Activated T-cell treated with anti-CD3 and anti-CD28 coated beads, Interleukin-2, amount 50 U/mL, for 48 hours (primary cell): Measurements from ENCODE around the gene TLX1.
"Not testable (repeated sequence)": the region's sequence is repeated elsewhere in the genome, so short reads cannot be mapped to it uniquely, and the experiment has no call there.

Experiments
- DNase-seq, 2 experiments: peaks; one replicate each; pipeline ENCODE4 v3.0.0-alpha.2; 2020

Gene TLX1

DNA sequence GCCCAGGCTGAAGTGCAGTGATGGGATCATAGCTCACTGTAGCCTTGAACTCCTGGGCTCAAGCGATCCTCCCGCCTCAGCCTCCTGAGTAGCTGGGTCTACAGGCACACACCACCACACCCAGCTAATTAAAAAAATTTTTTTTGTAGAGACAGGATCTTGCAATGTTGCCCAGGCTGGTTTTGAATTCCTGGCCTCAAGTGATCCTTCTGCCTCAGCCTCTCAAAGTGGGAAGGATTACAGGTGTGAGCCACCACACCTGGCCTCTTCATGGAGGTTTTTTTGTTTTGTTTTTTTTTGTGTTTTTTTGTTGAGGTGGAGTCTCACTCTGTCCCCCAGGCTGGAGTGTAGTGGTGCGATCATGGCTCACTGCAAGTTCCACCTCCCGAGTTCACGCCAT lies 23.4 kb downstream of the TLX1 start:
- not testable (repeated sequence) for DNase-seq

DNA sequence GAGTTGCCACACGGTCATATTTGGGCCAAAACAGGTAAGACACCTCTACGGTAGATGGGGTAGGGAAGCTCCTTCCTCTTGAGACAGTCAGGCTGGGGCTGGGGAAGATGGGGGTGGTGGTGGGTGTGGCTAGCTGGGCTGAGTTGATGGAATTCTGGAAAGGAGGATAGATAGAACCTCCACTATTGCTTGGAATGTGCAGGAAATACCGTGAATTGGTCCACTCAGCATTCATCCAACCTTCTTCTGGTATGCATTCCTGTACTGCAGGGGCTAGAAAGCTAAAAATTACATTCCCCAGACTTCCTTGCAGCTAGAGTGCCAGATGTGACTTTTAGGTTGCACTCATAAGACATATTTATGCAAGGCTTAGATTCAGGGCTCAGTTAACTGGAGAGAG lies 24.8 kb downstream of the TLX1 start:
- DNase-seq = no peak

DNA sequence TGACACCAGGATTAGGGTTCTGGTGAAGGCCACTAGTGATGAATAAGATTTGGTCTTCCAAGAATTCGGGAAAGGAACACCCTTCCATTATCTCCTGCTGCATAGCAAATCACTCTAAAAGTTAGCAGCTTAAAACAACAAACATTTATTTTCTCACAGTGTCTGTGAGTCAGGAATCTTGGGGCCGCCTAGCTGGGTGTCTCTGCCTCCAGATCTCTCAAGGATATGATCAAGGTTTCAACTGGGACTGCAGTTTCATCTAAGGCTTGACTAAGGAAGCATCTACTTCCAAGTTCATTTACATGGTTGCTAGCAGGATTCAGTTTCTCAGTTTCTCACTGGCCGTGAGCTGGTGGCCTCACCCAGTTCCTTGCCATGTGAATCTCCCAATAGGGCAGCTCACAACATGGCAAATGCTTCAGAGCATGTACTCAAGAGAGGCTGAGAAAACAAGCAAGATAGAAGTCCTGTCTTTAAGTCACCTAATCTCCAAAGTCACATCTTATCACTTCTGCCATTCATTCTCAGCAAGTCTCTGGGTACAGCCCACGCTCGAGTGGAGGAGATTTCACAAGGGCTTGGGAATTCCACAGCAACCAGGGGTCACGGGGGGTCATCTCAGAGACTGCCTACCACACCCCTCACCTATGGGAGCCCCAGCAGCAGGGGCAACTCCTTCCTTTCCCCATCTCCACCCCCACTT lies 26.8 kb downstream of the TLX1 start:
- no peak for DNase-seq

DNA sequence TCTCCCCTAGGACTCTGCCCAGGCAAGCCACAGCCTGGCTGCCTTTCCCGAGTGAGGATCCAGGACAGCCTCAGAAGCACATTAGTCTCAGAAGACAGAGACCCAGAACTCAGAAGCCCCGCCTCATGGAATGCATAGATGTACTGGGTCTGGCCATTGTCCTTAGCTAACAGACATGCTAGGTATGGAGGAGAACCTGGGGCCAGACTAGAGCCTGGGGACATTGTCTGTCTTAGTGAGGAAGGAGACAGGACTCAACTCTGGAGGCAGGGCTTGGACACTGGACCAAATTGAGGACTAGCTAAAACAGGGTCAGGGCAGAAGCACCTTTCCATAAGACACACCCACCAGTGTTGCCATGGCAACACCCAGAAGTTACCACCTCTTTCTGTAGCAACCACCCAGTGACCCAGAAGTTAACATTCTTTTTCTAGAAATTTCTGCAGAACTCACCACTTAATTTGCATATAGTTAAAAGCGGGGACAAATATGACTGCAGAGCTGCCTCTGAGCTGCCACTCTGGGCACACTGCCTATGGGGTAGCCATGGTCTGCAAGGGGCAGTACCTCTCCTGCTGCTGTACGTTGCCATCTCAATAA lies 27.5 kb downstream of the TLX1 start:
- DNase-seq = no peak

DNA sequence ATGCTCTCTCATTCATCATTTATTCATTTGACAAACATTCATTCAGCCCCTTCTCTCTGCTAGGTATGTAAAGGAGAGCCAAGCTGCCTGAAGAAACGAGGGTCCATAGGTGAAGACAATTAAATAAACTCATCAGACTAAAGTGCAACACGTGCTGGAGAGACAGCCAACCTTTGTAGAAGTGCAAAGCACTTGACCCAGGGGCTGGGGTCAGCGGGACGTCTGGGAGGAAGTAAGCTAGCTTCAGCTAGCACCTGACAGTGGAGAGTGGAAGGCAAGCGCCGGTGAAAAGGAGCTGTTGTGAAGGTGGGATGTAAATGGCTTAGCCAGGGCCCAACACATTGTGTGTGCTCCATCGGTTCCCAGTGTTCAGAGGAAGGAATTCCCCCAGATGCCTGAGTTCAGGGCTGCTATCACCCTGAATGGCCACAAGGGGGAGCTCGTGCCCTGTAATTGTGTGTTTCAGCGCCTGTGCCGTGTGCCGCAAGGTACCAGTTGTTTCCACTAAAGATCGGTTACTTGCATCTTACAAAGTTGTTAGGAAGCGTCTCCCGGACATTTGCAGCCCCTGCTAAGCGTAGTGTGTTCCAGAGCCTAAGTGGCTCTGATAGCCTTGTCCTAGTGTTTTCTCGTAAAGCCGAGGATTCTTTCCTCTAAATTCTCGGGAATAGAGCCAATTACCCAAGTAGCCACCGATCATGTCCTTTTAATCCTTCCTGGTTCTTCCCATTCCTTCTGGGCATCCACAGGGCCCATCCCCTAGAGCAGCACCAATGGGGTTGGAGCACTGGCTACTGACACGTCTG lies 30.6 kb downstream of the TLX1 start:
- DNase-seq = peak; percentile 76

DNA sequence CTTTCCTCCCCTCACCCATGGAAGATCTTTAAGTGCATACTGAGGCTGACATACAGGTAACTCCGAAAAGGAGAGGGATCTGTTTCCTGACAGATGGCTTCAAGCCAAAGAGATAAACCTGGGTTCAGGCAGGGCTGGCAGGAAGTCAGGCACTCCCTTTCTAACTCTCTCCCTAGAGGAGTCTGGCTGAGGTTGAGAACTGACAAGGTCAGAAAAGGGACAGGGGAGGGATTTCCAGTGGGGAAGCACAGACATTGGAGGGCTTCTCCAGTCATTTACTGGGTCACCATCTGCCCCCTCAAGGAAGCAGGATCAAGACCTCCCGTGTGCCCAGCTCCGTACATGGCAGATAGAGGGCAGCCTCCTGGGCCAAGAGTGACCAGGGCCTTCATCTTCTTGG lies 31.6 kb downstream of the TLX1 start:
- DNase-seq = no peak

DNA sequence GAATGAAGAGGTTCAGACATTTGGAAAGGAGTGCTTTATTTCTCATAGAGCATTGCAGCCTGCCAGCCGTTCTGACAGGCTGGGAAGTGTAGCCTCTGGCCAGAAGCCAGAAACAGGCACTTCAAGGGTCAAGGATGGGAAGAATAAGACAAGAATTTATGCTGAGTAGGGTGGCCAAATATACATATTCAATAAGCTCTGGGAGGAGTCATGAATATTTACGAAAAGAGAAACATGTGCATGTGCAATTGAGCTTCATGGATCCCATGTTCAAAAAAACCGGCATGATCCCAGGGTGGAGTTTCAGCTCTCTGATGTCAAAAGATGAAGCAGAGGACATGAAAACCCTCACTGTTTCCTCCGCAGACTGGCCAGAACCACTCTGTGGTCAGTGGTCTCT lies 32.9 kb downstream of the TLX1 start:
- DNase-seq = no peak

DNA sequence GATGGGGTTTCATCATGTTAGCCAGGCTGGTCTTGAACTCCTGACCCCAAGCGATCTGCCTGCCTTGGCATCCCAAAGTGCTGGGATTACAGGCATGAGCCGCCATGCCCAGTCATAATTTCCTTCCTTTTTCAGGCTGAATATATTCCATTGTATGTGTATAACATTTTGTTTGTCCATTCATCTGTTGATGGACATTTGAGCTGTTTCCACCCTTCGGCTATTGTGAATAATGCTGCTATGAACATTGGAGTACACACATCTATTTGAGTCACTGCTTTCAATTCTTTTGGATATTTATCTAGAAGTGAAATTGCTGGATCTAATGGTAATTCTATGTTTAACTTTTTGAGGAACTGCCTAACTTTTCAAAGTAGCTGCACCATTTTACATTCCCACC lies 34.6 kb downstream of the TLX1 start:
- no peak for DNase-seq

DNA sequence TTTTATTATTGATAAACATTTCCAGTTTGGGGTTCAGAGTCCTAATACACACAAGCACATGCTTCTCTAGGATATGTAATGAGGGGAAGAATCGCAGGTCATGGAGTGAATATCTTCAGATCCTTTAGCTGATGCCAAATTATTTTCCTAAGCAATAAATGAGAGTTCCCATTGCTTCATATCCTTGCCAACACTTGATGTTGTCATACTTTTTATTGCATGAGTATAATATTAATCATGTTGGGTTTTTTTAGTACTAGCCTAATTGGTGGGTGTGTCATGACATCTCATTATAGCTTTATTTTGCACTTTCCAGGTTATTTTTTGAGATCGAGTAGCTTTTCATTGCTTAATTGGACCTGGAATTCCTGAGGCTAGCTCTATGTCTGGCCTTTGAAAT lies 35.3 kb downstream of the TLX1 start:
- no peak for DNase-seq

DNA sequence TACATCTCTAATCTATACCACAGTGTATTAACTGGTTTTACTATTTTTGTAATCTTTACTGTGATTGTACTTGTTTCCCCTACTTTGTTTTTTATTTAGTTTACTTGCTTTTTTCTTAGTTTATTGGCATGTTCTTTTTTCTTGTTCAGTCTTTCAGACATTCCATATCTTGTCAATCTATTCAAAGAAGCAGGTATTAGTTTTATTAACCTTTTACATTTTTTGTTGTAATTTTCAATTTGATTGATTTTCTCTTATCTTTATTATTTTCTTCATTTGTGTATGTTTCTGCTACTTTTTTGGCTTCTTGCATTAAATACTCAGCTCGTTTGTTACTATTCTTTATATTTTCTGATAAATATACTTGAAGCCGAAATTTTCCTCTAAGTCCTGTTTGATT lies 41.6 kb downstream of the TLX1 start:
- no peak for DNase-seq

DNA sequence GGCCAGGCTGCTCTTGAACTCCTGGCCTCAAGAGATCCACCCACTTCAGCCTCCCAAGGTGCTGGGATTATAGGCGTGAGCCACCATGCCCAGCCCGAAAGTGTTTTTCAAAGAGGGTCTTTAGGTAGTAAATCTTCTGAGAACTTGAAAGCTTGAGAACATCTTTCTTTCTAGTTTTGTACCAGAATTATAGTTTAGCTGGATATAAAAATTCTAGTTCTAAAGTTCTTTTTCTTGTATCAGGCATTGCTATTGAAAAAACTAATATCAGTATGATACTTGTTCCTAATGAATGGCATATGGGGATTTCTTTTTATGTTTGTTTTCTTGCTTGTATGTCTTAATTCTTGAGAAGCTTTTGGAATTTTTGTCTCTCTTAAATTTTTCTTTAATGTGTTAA lies 43.2 kb downstream of the TLX1 start:
- no peak for DNase-seq

DNA sequence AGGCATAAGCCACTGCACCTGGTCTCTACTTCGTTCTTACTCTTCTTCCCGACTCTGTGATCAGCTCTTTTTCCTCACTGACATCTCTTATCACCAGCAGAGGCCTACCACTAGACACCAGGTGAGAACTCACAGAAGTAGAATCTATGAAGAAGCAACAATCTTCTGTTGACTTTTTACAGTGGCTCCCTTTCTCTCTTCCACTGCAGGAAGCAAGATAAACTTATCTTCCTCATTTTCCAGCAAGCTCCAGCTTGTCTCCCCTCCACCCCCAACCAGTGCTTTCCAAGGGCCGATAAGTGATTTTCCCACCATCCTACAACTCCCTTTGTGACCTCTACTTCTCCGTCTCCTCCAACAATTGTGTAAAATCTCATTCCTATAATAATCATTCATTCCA lies 45.5 kb downstream of the TLX1 start:
- no peak for DNase-seq

DNA sequence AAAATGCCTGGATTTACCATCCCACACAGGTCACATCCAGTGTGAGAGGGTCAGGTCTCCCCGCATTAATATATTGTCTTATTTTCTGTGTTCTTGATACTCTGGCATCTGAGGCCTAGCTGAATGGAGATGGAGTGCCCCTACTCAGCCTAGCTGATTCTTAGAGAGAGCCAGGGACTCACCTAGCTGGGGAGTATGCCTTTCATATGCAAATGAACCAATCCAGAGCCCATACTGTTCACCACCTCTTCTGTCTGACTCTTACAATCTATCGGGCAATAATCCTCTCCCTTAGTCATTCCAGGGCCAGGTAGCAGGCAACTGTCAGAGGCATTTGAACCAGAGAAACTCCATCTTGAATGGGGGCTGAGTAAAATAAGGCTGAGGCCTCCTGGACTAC lies 51.8 kb downstream of the TLX1 start:
- DNase-seq = no peak

DNA sequence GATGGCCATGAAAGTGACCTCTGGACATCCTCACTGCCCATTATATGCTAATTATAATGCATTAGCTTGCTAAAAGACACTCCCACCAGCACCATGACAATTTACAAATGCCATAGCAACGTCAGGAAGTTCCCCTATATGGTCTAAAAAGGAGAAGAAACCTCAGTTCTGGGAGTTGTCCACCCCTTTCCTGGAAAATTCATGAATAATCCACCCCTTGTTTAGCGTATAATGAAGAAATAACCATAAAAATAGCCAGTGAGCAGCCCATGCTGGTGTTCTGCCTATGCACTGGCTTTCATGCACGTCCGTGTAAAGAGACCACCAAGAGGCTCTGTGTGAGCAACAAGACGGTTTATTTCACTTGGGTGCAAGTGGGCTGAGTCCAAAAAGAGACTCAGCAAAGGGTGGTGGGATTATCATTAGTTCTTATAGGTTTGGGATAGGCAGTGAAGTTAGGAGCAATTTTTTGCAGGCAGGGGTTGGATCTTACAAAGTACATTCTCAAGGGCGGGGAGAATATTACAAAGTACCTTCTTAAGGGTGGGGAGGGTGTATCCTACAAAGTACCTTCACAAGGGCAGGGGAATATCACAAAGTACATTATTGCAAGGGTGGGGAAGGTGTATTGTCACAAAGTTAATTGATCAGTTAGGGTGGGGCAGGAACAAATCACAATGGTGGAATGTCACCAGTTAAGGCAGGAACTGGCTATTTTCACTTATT lies 52.5 kb downstream of the TLX1 start:
- no peak for DNase-seq
